HG03469 (cell line): ENCODE results near the gene EFCAB3.
"Not testable (repeated sequence)": the region's sequence is repeated elsewhere in the genome, so short reads cannot be mapped to it uniquely, and the experiment has no call there.

Experiments used
- ATAC-seq: cut with Tn5 transposase; IDR thresholded peaks from one replicate; pipeline ENCODE4 v1.9.1; 2021; ENCODE audit warnings: mild to moderate bottlenecking, moderate library complexity, moderate number of reproducible peaks; ENCODE audit not compliant: unreplicated experiment

EFCAB3 gene

GRCh38 chr17:62458483-62458882, 78.1 kb downstream of the EFCAB3 start:
- not testable (repeated sequence) for ATAC-seq

- ATAC-seq = not testable (repeated sequence)
These were observed 84.1 kb downstream of the EFCAB3 start for GRCh38 chr17:62464422-62464821.

GRCh38 chr17:62465271-62465670, 84.9 kb downstream of the EFCAB3 start:
- ATAC-seq = not testable (repeated sequence)
